OCI-LY1 (cell line): ENCODE data around the gene CLK3.

ENCODE experiments used
- EZH2 ChIP-seq: fragments of 200-600 bp; sonication (generic), shearing (Covaris generic); IDR thresholded peaks from 2 replicates; pipeline ENCODE4 v1.8.0; 2017; ENCODE audit warnings: borderline replicate concordance, mixed run types, mild to moderate bottlenecking, antibody characterized with exemption, low read length, moderate library complexity, mixed read lengths
- TF ChIP-seq, protein P1 (sequence below): fragments of 200-600 bp; sonication (generic), shearing (Covaris generic); IDR thresholded peaks from 2 replicates; pipeline ENCODE4 v1.5.1; 2017; ENCODE audit warnings: mild to moderate bottlenecking, antibody characterized with exemption, low read length, moderate library complexity, mixed read lengths

- TF ChIP-seq, protein P1, sequence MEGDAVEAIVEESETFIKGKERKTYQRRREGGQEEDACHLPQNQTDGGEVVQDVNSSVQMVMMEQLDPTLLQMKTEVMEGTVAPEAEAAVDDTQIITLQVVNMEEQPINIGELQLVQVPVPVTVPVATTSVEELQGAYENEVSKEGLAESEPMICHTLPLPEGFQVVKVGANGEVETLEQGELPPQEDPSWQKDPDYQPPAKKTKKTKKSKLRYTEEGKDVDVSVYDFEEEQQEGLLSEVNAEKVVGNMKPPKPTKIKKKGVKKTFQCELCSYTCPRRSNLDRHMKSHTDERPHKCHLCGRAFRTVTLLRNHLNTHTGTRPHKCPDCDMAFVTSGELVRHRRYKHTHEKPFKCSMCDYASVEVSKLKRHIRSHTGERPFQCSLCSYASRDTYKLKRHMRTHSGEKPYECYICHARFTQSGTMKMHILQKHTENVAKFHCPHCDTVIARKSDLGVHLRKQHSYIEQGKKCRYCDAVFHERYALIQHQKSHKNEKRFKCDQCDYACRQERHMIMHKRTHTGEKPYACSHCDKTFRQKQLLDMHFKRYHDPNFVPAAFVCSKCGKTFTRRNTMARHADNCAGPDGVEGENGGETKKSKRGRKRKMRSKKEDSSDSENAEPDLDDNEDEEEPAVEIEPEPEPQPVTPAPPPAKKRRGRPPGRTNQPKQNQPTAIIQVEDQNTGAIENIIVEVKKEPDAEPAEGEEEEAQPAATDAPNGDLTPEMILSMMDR, result no peak
- no peak for TF ChIP-seq EZH2
Measured at GRCh38 chr15:74595271-74595670, 20.4 kb upstream of the CLK3 start.
